GM18870 (cell line): ENCODE measurements around the gene CTBP2.

Source experiments
- ATAC-seq: cut with Tn5 transposase; IDR thresholded peaks from one replicate; pipeline ENCODE4 v1.9.1; 2021; ENCODE audit warnings: moderate library complexity; ENCODE audit not compliant: unreplicated experiment

CTBP2 gene

DNA sequence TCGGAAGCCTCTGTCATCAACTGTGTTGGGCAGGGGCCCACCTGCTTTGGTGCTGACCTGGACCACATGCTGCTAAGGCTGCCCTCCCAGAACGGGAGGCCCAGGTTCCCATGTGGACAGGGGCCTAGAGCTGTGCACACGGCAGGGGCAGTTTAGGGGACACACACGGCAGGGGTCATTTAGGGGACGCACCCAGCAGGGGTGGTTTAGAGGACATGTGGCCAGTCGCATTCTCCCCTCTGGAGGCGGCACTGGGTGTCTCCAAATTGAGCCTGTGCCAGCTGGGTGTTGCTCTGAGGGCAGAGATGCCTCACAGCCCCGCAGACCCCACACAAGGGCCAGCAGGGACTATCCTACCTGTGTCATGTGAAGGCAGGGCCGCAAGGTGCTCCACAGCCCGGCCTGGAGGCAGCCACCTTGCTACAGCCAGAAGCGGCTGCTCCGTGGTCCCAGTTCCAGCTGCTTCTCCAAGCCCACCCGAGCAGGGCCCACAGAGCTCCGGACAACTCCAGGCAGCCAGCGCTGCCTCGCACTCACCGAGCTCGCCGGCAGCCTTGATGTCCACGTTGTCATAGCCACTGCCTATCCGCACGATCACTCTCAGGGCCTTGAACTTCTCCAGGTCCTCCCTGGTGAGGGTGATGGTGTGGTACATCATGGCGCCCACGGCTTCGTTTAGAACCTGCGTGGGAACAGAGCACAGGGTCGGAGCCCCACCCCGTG is 157.8 kb downstream of the CTBP2 start:
- ATAC-seq: no peak

DNA sequence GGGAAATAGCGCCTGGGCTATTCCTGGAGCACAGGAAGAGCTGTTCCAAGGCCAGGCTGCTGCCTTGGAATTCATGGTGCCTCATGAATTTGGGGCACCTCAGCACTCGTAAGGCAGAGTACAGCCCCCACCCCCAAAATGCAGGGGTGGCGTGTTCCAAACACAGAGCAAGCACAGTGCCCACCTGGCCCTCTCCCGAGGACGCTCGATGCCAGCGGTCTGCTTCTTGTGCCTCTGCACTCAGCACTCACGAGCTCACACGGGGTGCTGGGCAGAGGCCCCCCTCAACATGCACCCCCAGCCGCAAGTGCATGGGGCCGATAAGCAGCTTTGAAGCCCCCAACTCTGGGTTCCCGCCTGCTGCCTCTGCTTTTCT is 158.3 kb downstream of the CTBP2 start:
- no peak for ATAC-seq

GRCh38 chr10:125001313-125002046 is 158.9 kb downstream of the CTBP2 start:
- ATAC-seq: no peak

GRCh38 chr10:125000366-125001312 is 159.7 kb downstream of the CTBP2 start:
- ATAC-seq: no peak

DNA sequence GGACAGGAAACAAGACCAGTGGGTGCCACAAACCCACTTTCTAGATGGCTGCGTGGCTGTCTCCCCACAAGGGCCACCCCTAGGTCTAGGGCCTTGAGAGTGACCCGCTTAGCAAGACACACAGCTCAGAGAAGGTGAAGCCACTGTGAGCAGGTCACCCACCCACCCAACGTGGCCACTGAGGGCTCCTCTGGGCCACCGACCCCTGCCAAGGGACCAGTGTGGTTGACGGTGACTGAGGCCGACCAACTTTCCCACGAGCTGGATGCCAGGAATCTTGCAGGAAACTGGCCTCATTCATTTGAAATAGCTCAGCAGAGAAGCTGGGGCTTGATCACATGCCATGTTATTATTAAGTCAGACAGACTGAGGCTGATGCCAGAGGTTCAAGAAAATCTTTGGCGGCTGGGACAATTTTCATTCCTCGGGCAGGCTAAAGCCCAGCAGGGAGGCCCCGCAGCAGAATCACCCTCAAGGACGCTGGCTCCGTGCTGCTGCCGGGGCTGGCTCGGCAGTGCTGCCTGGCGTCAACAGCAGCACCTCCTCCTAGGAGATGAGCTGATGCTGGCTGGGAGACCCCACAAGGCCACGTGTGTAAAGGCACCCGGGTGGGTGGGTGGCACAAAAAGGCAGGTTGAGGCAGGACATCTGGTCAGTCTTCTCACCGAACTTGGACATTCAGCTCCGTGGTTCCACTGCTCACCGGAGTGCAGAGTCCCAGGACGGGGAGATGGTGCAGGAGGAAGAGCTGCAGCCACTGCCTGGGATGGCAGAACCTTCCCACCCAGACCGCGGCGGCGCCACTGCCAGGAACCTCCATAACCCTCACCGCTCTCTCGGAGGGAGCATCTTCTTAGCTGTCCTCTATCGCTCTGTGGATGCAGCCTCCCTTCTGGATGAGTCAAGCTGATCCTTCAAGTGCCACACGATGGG is 160.7 kb downstream of the CTBP2 start:
- ATAC-seq: no peak

DNA sequence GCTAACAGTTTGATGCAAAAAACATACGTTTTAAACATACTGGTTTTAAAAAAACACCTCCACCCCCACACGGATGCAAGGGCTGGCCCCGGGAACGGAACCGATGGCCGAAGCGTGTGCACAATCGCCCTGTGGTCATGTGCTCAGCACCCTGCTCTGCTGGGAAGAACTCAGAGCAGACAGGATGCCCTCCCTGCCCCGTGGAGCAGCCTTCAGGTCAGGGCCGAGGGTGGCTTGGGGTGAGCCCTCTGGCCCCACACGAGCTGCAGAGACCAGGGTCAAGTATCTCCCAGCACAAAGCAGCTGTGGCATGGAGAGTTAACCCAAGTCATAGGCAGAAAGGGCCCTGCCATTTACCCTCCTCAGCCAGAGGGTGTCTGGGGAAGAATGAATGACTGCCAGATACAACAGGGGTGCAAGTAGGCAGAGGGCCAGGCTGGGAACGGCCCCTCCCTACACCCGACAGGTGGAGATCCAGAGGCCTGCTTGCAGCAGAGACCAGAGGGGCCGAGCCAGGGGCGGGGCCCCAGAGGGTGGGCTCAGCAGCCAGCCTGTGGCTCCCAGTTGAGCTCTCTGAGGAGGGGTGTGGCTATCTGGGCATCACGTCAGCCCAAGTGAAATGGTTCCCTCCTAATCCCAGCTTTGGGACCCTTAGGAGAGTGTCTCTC is 161.6 kb downstream of the CTBP2 start:
- ATAC-seq: no peak

DNA sequence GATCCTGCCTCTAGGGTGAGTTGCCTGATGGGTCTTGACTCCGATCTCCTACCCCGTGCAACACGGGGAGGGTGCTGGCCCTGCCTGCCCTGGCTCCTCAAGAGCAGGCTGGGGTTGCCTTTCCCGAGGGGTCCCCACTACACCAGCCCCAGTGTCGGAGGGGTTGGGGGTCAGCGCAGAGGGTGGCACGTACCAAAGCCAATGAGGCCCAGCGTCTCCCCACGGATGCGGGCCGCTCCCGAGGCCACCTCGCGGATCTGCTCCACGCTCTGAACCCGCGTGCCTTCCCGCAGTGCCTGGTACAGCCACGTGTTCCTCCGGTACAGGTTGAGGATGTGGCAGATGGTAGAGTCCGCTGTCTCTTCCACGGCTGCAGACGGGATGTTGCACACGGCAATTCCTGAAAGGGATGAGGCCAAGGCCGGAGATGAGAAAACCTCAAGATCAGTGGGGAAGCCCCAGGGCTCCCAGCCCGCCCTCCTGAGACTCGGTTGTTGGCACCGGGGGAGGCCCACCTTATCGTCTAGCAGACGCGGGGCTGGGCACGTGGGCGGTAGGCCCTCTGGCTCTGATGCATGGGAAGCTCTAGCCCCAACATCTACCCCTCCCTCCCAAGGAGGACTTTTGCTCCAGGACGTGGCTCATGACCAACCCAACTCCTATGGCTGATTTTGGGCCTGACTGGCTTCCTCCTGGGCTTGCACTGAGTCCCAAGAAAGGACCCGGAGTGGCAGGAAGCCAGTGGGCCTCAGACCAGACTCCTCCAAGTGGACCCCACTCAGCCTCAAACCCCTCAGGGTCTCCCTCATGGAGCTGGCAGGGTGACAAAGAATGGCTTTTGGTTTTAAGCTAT is 162.4 kb downstream of the CTBP2 start:
- ATAC-seq: no peak

- no peak for ATAC-seq
Observed at GRCh38 chr10:124997306-124997705, 163.1 kb downstream of the CTBP2 start.

DNA sequence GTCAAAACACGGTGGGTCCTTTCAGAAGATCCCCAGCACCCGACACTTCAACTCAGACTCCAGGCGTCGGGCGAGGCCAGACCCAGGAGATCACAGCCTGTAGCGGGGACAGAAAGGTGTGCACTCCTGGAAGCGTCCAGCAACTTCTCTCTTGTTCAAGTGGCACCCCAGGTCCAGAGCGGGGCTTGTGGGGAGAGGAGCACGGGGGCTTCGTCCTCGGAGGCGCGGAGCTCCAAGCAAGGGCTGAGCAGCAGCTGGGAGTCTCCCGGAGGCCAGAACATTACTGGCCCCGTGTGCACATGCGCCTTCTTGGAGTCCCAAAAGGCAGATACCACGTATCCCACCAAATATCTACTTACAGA is 163.5 kb downstream of the CTBP2 start:
- ATAC-seq: no peak

DNA sequence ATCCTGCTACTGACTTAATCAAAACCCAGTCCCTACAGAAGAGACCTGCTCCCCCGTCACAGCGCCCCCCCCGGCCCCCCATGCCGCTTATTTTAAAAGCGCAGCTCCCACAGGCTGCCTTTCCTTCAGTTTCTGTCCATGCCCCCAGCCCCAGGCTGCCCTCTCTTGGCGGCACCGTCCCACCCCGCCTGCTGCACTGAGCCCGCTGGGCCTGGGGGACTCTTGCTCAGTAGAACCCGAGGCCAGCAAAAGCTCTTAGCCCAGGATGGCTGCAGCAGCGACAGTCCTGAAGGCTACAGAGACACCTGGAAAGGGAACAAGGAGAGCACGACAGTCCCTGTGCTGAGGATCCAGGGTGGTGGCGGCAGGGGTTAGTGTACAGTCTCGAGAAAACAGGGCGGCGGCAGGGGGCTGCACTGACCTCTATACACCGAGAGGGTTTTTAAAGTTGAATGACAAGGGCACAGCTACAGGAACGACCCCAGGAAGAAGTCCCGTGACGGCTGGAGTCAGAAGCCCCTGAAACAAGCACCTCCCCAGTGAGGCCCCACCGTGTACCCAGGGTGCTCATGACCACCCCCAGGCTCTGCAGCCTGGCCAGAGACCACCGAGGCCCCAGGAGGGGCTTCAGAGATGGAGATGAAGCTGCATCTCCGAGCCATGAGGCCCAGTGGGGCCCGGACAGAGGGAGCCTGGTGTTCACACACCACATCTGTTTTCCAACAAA is 164.1 kb downstream of the CTBP2 start:
- no peak for ATAC-seq

DNA sequence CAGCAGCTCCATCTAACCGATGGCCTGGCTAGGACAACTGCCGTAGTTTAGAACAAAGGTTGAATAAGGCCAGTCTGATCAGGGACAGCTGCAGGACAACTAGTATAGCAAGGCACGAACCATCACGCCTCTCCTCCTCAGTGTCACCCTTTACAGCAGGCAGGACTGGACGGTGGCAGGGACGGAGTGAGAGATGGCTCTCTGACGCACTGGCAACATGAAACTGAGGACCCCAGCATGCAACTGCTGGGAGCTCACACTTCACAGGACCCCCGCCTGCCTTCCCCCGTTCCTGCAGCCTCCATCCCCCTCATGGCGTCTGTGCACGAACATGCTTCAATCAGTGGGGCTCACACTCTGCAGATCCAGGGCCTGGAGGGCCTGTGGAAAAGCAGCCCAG is 164.8 kb downstream of the CTBP2 start:
- no peak for ATAC-seq

GRCh38 chr10:124994573-124995473 is 165.5 kb downstream of the CTBP2 start:
- no peak for ATAC-seq

DNA sequence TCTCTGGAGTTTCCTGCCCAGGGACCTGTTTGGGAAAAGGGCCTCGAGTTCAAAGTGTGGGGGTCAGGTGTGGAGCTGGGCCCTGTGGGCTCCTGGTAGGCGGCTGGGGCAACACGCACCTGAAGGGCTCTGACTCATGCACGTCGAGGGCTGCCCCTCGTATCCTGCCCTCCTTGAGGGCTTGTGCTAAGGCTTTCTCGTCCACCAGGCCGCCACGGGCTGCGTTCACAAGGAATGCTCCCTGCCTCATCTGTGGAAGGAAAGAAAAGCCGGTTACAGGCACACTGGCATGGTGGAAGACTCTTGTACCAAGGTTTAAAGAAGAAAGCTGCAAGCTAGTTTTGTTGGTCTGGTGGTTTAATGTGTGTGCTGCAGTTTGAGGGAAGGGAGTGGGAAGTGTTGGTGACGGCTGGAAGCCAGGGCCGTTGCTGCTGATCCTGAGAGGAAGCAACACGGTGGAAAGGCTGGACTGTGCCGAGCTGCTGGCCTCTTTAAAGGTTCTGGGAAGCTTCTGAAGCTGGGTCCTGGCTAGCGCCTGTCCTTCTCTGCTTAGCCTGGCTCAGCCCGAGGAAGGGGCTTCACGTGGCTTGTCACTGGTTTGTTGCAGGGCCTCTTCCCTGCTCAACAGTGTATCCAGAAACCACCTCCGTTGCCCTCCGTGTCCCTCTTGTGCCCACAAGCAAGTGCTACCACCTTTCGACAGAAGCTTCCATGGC is 166.5 kb downstream of the CTBP2 start:
- no peak for ATAC-seq

GRCh38 chr10:124993345-124993708 is 167.0 kb downstream of the CTBP2 start:
- ATAC-seq: no peak

GRCh38 chr10:124992462-124993344 is 167.7 kb downstream of the CTBP2 start:
- ATAC-seq: peak; percentile 47

DNA sequence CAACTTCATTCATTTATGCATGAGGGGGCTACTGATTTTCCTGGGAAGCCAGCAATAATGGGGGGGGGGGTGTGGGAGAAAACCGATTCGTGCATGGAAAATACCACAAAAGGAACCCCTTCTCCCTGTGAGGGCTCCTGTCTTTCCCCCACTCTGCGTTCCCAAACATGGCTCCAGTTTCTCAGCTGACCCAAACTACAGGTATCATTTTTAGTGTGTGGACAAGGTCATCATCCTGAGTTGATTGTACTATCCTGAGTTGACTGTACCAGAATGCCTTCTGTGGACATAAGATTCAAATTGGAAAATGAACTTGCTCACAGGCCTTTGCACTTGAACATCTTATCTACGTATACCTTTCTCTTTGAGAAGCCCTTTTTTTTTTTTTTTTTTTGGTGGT is 168.5 kb downstream of the CTBP2 start:
- ATAC-seq: no peak
